HG02973 (cell line): ENCODE results near the gene TMC2.
A peak's percentile ranks its signal among the peaks of the same experiment; 100 is the strongest.

ENCODE experiments used
- ATAC-seq: cut with Tn5 transposase; IDR thresholded peaks from one replicate; pipeline ENCODE4 v1.9.1; 2021; ENCODE audit warnings: moderate library complexity; ENCODE audit not compliant: unreplicated experiment

TMC2 gene

GRCh38 chr20:2619337-2619736, 83.0 kb downstream of the TMC2 start:
- ATAC-seq, result no peak

GRCh38 chr20:2619961-2620595, 83.7 kb downstream of the TMC2 start:
- ATAC-seq, result no peak

- no peak for ATAC-seq
These were observed 87.8 kb downstream of the TMC2 start for GRCh38 chr20:2624190-2624589.

GRCh38 chr20:2625062-2625461, 88.7 kb downstream of the TMC2 start:
- no peak for ATAC-seq

GRCh38 chr20:2626853-2627541, 90.6 kb downstream of the TMC2 start:
- no peak for ATAC-seq

GRCh38 chr20:2631228-2631627, 94.9 kb downstream of the TMC2 start:
- no peak for ATAC-seq

GRCh38 chr20:2633381-2633780, 97.0 kb downstream of the TMC2 start:
- ATAC-seq, result no peak

GRCh38 chr20:2637246-2637645, 100.9 kb downstream of the TMC2 start:
- no peak for ATAC-seq

GRCh38 chr20:2640260-2640659, 103.9 kb downstream of the TMC2 start:
- ATAC-seq, result no peak

- ATAC-seq, result no peak
These were observed 104.5 kb downstream of the TMC2 start for GRCh38 chr20:2640899-2641298.

- no peak for ATAC-seq
These were observed 107.3 kb downstream of the TMC2 start for GRCh38 chr20:2643708-2644107.

GRCh38 chr20:2651772-2652723, 115.7 kb downstream of the TMC2 start, which contains the start of gene NOP56:
TSS of gene NOP56 (plus strand) at chr20:2652632. CDS start at chr20:2652661, 29 bp downstream.
- peak; percentile 77 for ATAC-seq

- ATAC-seq, result peak; percentile 37
These were observed 116.6 kb downstream of the TMC2 start for GRCh38 chr20:2652724-2653555.

- ATAC-seq, result no peak
These were observed 117.4 kb downstream of the TMC2 start for GRCh38 chr20:2653556-2654383.

- no peak for ATAC-seq
These were observed 118.0 kb downstream of the TMC2 start for GRCh38 chr20:2654384-2654822.

- no peak for ATAC-seq
These were observed 118.5 kb downstream of the TMC2 start for GRCh38 chr20:2654831-2655230.

GRCh38 chr20:2655331-2656116, 119.2 kb downstream of the TMC2 start:
- no peak for ATAC-seq

- no peak for ATAC-seq
These were observed 120.2 kb downstream of the TMC2 start for GRCh38 chr20:2656471-2657117.
